ENCODE results near the gene CD36. TPM values are rescaled to one million over a fixed set of nuclear protein-coding genes. Genes with fewer than 3 reads are reported as not detected.

CD36 gene
- total RNA-seq (2021; fragmentation: NEBNext Ultra II Directional; extraction: Animal tissue kit (Norgen Biotek cat#: 25700)) = 1 to 10 TPM in 3 of 6 experiments, under 1 TPM in 3; 0.74 to 3.5 (median 1.1) TPM
- long read RNA-seq, partial matches to known transcripts = 1 of 5 reads
- long read RNA-seq, other reads (novel, unspliced or antisense) = 4 of 5 reads

- H3K36me3 Mint-ChIP-seq (ENCODE audit: low read depth) = peaks cover 7% of the 10 kb centered on the region
Measured at GRCh38 chr7:80637911-80638765, at the start of gene CD36. Gene CD36 (plus strand): TSS chr7:80638642. CDS start chr7:80646741, 8,099 bp downstream.

GRCh38 chr7:80589631-80590030, 48.8 kb upstream of the CD36 start:
- DNase-seq = no peak
- Mint-ChIP-seq H3K4me3 (no peak overlapping the region), H3K9me3 (no peaks in the 10 kb centered on the region), H3K27me3 (ENCODE audit: insufficient read depth) (no peaks in the 10 kb centered on the region), H3K27ac (no peak overlapping the region), H3K36me3 (ENCODE audit: low read depth) (no peaks in the 10 kb centered on the region), H3K4me1 (ENCODE audit: low read depth) (peaks cover 17% of the 10 kb centered on the region)
- TF ChIP-seq CTCF (IDR thresholded peaks at IDR 0.05) = no peak

More at GRCh38 chr7:80637911-80638765, at the start of gene CD36:
- Mint-ChIP-seq H3K4me3 (no peak within 1 kb of the TSS), H3K4me1 (ENCODE audit: low read depth) (peaks cover 81% of the 10 kb centered on the region), H3K27me3 (ENCODE audit: insufficient read depth) (no peaks in the 10 kb centered on the region; the same call in 1 of the 2 replicates), H3K27ac (no peak within 1 kb of the TSS), H3K9me3 (no peaks in the 10 kb centered on the region)
- no peak for DNase-seq
- TF ChIP-seq CTCF (IDR thresholded peaks at IDR 0.05) = no peak

GRCh38 chr7:80591654-80592053, 46.8 kb upstream of the CD36 start:
- Mint-ChIP-seq H3K36me3 (ENCODE audit: low read depth) (no peaks in the 10 kb centered on the region), H3K27ac (no peak overlapping the region), H3K9me3 (no peaks in the 10 kb centered on the region), H3K4me3 (no peak overlapping the region), H3K27me3 (ENCODE audit: insufficient read depth) (no peaks in the 10 kb centered on the region), H3K4me1 (ENCODE audit: low read depth) (peaks cover 18% of the 10 kb centered on the region)
- no peak for DNase-seq
- TF ChIP-seq CTCF (IDR thresholded peaks at IDR 0.05) = no peak

GRCh38 chr7:80593869-80594586, 44.4 kb upstream of the CD36 start:
- no peak for DNase-seq
- Mint-ChIP-seq H3K27me3 (ENCODE audit: insufficient read depth) (no peaks in the 10 kb centered on the region), H3K4me1 (ENCODE audit: low read depth) (peaks cover 22% of the 10 kb centered on the region), H3K36me3 (ENCODE audit: low read depth) (no peaks in the 10 kb centered on the region), H3K27ac (peak overlapping the region; percentile 49), H3K9me3 (no peaks in the 10 kb centered on the region), H3K4me3 (no peak overlapping the region)
- no peak for TF ChIP-seq CTCF (IDR thresholded peaks at IDR 0.05)

GRCh38 chr7:80596933-80597517, 41.4 kb upstream of the CD36 start:
- Mint-ChIP-seq H3K4me3 (no peak overlapping the region), H3K9me3 (no peaks in the 10 kb centered on the region), H3K4me1 (ENCODE audit: low read depth) (peaks cover 22% of the 10 kb centered on the region), H3K36me3 (ENCODE audit: low read depth) (no peaks in the 10 kb centered on the region), H3K27ac (no peak overlapping the region), H3K27me3 (ENCODE audit: insufficient read depth) (no peaks in the 10 kb centered on the region)
- TF ChIP-seq CTCF (IDR thresholded peaks at IDR 0.05) = no peak
- no peak for DNase-seq

Measured in HFFc6 (cell line).